Activated naive CD4-positive, alpha-beta T cell treated with anti-CD3 and anti-CD28 coated beads, Interleukin-2, amount 50 U/mL, for 72 hours (primary cell): ENCODE measurements around the gene RGS7BP. TPM values are rescaled to one million over a fixed set of nuclear protein-coding genes. Genes with fewer than 3 reads are reported as not detected.

Source experiments
- ATAC-seq, 2 donors: fragments of 150-1000 bp; cut with Tn5 transposase; 2 replicates each; pipeline ENCODE4 v1.10.0; 2021; ENCODE audit warnings: mild to moderate bottlenecking in 2 of 2, moderate library complexity in 2 of 2
- DNase-seq, 2 donors: peaks; one replicate each; pipeline ENCODE4 v3.0.0; 2021 to 2022; ENCODE audit warnings: low spot score in 2 of 2
- H3K27ac Mint-ChIP-seq, 2 donors: one replicate each; pipeline ENCODE4 v1.8.0; 2022; ENCODE audit warnings: mild to moderate bottlenecking in 2 of 2, mixed read lengths in 2 of 2
- H3K36me3 Mint-ChIP-seq, 2 donors: one replicate each; pipeline ENCODE4 v1.8.0; 2022; ENCODE audit warnings: mixed read lengths in 2 of 2
- H3K9me3 Mint-ChIP-seq, 2 donors: one replicate each; pipeline ENCODE4 v1.8.0; 2022; ENCODE audit warnings: mixed read lengths in 2 of 2
- total RNA-seq, 2 donors: library from RNA; stranded (reverse); gene quantifications; one replicate each; pipeline ENCODE4 v1.2.3, GENCODE V29; 2022

The RGS7BP gene
- not detected for total RNA-seq

- Mint-ChIP-seq H3K9me3 (peaks cover 0 to 7% of the 10 kb centered on the region in 2 donors), H3K27ac (no peak within 1 kb of the TSS), H3K36me3 (peaks cover 8 to 12% of the 10 kb centered on the region in 2 donors)
- ATAC-seq = peak in 1 of 2 donors; percentile 44
- no peak for DNase-seq
These were observed at the start of gene RGS7BP for GRCh38 chr5:64505769-64506566. TSS of gene RGS7BP (plus strand) at chr5:64506015. CDS start at chr5:64506625, 610 bp downstream.

DNA sequence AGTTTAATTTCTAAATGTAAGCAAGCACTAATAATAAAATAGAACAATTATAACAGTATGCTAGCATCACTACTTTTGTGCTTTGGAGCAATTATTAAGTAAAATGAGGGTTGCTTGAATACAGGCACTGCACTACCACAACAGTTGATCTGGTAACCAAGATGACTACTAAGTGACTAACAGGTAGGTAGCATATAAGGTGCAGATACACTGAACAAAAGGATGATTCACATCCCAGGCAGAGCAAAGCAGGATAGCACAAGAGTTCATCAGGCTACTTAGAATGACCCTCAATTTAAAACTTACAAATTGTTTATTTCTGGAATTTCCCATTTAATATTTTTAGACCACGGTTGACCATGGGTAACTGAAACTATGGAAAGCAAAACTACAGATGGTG is 48.0 kb upstream of the RGS7BP start:
- Mint-ChIP-seq H3K36me3 (no peaks in the 10 kb centered on the region), H3K9me3 (peaks cover 16 to 19% of the 10 kb centered on the region in 2 donors), H3K27ac (no peak overlapping the region)
- DNase-seq (no peak), ATAC-seq (no peak)

DNA sequence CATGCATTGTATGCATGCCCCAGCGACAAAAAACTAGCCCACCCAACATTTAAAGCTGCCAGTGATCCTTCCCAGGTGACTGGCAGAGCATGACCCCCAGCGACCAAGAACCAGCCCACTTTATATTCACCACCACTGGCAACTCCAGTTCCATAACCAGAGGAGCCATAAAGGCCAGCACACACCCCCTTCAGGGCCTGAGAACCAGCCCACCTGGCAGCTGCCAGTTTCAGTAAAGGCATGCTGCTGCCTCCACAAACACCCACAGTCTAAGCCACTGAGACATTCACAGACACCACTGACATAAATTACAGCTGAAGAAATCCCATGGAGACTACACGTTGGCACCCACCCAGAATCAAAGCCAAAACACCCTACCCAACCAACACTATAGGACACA is 46.9 kb upstream of the RGS7BP start:
- H3K27ac Mint-ChIP-seq = no peak overlapping the region
- H3K36me3 Mint-ChIP-seq = no peaks in the 10 kb centered on the region
- ATAC-seq = no peak
- H3K9me3 Mint-ChIP-seq = peaks cover 16 to 25% of the 10 kb centered on the region in 2 donors
- DNase-seq = no peak

DNA sequence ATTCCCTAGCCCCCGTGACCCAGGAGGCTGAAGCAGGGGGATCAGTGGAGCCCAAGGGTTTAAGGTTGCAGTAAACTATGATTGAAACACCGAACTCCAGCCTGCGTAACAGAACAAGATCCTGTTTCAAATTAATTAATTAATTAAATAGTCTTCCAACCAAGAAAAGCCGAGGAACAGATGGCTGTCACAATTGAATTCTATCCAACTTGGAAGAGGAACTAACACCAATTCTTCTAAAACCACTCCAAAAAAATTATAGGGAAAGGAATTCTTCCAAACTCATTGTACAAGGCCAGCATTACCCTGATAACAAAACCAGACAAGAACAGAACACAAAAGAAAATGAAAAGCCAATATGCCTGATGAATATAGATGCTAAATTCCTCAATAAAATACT is 43.4 kb upstream of the RGS7BP start:
- DNase-seq (no peak), ATAC-seq (no peak)
- Mint-ChIP-seq H3K36me3 (no peaks in the 10 kb centered on the region), H3K27ac (no peak overlapping the region), H3K9me3 (peaks cover 13 to 24% of the 10 kb centered on the region in 2 donors)

DNA sequence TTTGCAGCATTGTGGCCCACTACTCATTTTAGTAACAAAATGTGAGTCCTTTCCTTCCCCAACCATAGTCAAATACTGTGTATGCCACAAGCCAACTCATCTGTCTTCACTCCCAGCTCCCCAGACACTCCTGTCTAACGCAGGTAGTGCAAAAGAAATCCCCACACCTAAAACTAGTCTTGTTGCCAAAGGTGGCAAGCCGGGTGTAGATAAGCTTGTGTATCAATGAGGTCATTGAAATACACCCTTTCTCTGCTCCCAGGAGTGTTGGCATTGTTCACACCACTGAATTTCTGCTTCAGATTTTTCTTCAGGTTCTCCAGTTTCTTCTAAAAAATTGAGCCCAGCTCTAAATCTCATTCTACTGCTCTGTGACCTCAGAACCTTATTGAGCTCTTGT is 19.7 kb upstream of the RGS7BP start:
- H3K9me3 Mint-ChIP-seq = peaks cover 22 to 24% of the 10 kb centered on the region in 2 donors

DNA sequence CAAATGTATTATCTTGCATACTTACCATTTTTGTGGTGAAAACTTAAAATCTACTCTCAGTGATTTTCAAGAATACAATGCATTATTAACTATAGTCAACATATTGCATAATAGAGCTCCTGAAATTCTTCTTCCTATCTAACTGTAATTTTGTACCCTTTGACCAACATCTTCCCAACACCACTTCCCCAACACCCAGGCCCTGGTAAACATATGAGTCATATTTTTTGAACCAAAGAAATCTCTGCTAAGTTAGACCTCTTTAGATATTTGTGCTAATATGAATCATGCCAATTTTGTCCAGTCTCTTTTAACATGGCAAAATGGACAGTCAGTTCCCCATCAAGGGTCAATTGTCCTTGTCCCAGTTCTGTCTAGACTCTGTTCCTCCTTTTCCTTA is 18.5 kb upstream of the RGS7BP start:
- DNase-seq = no peak
- no peak for ATAC-seq
- H3K36me3 Mint-ChIP-seq = peaks cover 0 to 7% of the 10 kb centered on the region in 2 donors
- H3K9me3 Mint-ChIP-seq = peaks cover 22 to 24% of the 10 kb centered on the region in 2 donors
- no peak overlapping the region for H3K27ac Mint-ChIP-seq

More for the DNA sequence above, 19.7 kb upstream of the RGS7BP start:
- H3K36me3 Mint-ChIP-seq = peaks cover 0 to 7% of the 10 kb centered on the region in 2 donors
- no peak overlapping the region for H3K27ac Mint-ChIP-seq
- ATAC-seq (no peak), DNase-seq (no peak)

DNA sequence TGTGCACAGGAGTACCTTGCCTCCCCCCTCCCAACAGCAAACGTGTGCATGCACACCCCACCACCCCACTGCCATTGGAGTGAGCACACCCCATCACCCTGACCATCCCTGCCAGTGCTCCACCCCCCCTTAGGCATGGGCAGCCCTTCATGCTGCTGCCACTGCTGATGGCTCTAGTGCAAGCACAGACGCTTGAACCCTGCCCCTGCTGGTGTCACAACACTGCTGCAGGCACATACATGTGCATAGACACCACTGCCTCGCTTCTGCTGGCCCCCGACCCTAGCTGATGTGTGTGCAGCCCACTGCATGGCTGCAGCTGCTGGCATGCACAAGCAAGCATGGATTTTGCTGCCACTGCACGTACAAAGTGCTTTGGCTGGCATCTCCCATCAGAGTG is 16.0 kb upstream of the RGS7BP start:
- ATAC-seq = no peak
- DNase-seq = no peak
- H3K9me3 Mint-ChIP-seq = peaks cover 12 to 17% of the 10 kb centered on the region in 2 donors
- no peak overlapping the region for H3K27ac Mint-ChIP-seq
- H3K36me3 Mint-ChIP-seq = no peaks in the 10 kb centered on the region

GRCh38 chr5:64497386-64497785 is 8.4 kb upstream of the RGS7BP start:
- no peaks in the 10 kb centered on the region for H3K36me3 Mint-ChIP-seq
- ATAC-seq (no peak), DNase-seq (no peak)
- no peaks in the 10 kb centered on the region for H3K9me3 Mint-ChIP-seq
- H3K27ac Mint-ChIP-seq = no peak overlapping the region

DNA sequence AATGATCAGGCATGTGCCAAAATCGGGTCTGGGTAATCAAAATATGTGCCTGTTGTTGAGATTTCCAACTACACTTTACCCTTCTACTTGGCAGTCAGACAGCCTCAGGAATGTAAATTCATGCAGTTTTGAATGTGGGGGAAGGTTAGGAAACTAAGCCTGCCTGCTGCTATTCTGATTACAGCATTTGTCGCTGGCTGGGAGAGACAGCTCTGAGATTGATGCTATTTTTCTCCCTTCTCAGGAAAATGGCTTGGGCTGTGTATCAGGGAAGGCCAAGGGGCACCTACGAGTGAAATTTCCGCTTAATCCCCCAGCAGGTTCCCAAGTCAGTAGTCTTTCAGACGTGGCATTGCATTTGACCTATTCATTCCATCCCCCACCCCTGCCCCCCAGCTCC is 3.6 kb upstream of the RGS7BP start:
- Mint-ChIP-seq H3K36me3 (peaks cover 8 to 12% of the 10 kb centered on the region in 2 donors), H3K9me3 (peaks cover 0 to 4% of the 10 kb centered on the region in 2 donors), H3K27ac (no peak overlapping the region)
- no peak for DNase-seq
- ATAC-seq = no peak

DNA sequence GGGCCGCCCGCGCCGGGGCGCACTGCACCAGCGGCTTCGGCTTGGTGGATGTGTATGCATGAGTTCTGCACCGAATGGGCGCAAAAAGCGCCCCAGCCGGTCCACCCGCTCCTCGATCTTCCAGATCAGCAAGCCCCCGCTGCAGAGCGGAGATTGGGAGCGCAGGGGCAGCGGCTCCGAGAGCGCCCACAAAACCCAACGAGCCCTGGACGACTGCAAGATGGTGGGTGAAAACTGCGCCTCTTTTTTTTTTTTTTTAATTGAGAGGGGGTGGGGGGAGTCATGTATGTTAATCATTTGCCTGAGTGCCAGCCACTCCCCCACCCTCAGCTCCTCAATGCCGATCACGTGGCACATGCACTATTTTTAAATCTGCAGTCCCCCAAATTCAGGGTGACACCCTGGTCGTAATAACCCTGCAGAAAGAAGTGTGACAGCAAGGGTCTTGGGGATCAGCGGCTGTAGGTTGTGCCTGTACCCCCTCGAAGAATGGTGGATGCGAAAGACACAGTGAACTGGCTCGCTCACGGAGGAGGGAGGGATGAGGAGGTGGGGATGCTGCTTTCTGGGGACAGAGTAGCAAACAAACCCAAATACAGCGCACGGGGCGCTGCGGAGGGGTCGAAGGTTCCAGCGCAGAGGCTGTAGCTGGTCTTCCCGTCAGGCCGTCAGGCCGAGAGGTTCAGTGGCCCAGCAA is 900 bp downstream of the RGS7BP start:
- Mint-ChIP-seq H3K27ac (no peak overlapping the region), H3K36me3 (peaks cover 8 to 12% of the 10 kb centered on the region in 2 donors), H3K9me3 (peaks cover 0 to 7% of the 10 kb centered on the region in 2 donors)
- ATAC-seq (no peak), DNase-seq (peak in 1 of 2 donors; percentile 3)

DNA sequence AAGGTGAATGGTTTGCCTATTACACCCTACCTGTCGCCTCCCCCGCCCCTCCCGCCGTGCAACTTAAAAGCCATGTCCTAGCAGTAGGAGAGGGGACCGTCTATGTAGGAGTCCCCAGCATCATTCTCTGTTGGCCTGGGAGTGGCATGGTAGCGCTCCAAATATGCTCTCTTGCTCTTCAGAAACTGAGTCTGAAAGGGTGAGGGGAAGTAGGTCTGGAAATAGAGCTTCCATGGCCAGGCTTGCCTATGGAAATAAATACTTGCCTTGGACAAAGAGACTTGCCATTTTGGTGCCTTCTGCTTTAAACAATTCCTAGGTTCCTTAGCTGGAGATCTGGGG is 1.4 kb downstream of the RGS7BP start:
- Mint-ChIP-seq H3K9me3 (peaks cover 0 to 7% of the 10 kb centered on the region in 2 donors), H3K36me3 (peaks cover 8 to 12% of the 10 kb centered on the region in 2 donors), H3K27ac (no peak overlapping the region)
- ATAC-seq (no peak), DNase-seq (no peak)

GRCh38 chr5:64509828-64510227 is 4.0 kb downstream of the RGS7BP start:
- peaks cover 8 to 12% of the 10 kb centered on the region in 2 donors for H3K36me3 Mint-ChIP-seq
- ATAC-seq (no peak), DNase-seq (no peak)
- H3K27ac Mint-ChIP-seq = no peak overlapping the region
- H3K9me3 Mint-ChIP-seq = peaks cover 0 to 7% of the 10 kb centered on the region in 2 donors

- Mint-ChIP-seq H3K9me3 (peaks cover 0 to 3% of the 10 kb centered on the region in 2 donors), H3K36me3 (no peaks in the 10 kb centered on the region), H3K27ac (no peak overlapping the region)
- ATAC-seq (no peak), DNase-seq (no peak)
These were observed 7.7 kb downstream of the RGS7BP start for GRCh38 chr5:64513492-64513891.

- DNase-seq (no peak), ATAC-seq (no peak)
- no peak overlapping the region for H3K27ac Mint-ChIP-seq
- H3K36me3 Mint-ChIP-seq = no peaks in the 10 kb centered on the region
- peaks cover 0 to 9% of the 10 kb centered on the region in 2 donors for H3K9me3 Mint-ChIP-seq
These were observed 8.8 kb downstream of the RGS7BP start for GRCh38 chr5:64514612-64515011.

DNA sequence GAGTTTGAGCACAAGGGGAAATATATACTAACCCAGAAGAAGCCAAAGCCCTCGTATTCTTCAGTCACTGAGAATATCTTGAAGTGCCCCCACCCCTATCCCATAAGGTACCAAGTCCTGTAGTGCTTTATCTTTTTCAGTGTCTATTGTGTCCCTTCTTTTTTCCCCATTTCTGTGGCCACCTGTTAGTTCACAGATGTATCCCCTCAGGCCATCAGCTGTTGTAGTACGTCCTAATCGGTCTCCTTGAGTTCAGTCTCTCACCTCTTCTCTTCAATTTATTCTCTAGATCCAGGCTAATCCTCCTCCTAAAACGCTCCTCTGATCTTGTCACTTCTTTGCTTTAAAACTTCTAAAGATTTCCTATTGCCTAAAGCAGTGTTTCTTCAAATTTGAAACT is 10.4 kb downstream of the RGS7BP start:
- Mint-ChIP-seq H3K36me3 (no peaks in the 10 kb centered on the region), H3K9me3 (peaks cover 0 to 5% of the 10 kb centered on the region in 2 donors), H3K27ac (no peak overlapping the region)
- no peak for ATAC-seq
- DNase-seq = no peak

DNA sequence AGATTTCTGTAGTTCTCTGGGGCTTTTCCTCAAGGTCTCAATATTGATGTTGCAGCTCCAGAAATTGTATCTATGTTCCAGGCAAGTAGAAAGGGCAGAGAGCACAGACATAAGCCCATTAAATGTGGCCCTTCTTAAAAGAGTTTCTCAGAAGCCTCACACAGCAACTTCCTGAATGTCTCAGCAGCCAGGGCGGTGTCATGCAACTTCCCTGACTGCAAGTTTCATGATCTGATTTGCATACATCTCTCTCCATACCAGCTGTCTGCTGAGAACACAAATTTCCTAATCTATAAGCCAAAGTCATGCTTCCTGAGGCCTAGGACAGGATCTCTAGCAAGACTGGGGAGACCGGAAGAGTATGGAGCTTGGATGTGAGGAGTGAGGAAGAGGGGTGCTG is 13.0 kb downstream of the RGS7BP start:
- no peak for DNase-seq
- Mint-ChIP-seq H3K36me3 (no peaks in the 10 kb centered on the region), H3K9me3 (peaks cover 0 to 8% of the 10 kb centered on the region in 2 donors), H3K27ac (no peak overlapping the region)
- ATAC-seq = no peak

DNA sequence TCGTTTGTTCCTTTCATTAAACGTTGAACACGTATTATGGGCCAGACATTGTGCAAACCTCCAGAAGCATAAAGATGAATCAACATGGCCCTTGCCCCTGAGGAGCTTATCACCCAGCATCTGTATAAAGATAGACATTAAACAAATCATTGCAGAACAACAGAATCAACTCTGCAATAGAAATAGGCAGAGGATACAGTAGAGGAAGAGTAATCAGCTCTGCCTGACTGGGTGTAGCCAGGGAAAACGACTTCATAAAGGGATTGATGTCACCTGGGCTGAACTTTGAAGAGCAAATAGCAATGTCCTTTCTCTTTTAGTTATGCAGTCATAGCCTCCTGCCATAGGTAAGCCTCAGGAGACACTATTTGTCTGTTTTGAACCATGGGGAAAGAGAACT is 13.4 kb downstream of the RGS7BP start:
- no peaks in the 10 kb centered on the region for H3K36me3 Mint-ChIP-seq
- H3K27ac Mint-ChIP-seq = no peak overlapping the region
- peaks cover 0 to 8% of the 10 kb centered on the region in 2 donors for H3K9me3 Mint-ChIP-seq
- ATAC-seq (no peak), DNase-seq (no peak)
